Stimulated activated CD8-positive, alpha-beta memory T cell treated with anti-CD3 and anti-CD28 coated beads, Interleukin-2, amount 100 ng/mL, for 1 hour (primary cell): Measurements from ENCODE around the gene CDH15.
"Not testable (repeated sequence)": the region's sequence is repeated elsewhere in the genome, so short reads cannot be mapped to it uniquely, and the experiment has no call there.

Experiments
- DNase-seq, 2 donors: peaks; one replicate each; pipeline ENCODE4 v3.0.0-alpha.2; 2020; ENCODE audit warnings: low read depth in 2 of 2

Gene CDH15

GRCh38 chr16:89172528-89173173, 1.1 kb downstream of the CDH15 start:
- no peak for DNase-seq

DNA sequence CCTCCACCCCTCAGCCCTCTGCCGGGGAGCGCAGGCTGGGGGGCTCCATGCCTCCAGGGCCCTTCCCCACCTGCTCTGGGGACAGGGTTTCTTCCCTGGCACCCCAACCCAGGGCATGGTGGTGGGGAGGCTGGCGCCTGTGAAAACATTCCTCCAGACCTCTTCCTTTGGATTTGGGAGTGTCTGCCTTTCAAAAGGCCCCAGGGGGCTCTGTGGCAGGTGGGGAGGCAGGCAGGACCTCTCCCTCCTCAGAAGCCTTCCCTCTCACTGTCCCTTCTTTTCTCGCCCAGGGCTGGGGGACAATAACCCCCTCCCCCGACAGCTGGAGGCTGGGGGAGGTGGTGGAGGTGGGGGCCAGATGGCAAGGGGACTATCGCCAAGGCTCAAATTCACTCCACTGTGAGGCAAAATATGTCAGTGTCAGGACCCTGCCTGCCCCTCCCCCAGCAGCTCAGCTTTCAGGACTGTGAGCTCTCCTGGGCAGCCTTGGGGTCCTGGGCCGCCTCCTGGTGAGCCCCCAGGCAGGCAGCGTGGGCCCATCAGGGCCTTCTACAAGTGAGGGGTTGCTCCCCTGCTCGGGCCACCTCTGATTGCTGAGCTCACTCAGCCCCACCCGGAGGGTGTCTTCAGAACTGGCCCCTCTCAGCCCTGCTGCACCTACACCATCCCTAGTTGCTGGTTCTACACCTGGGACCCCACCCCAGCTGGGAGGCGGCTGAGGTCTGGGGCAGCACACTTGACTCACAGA, 1.8 kb downstream of the CDH15 start:
- DNase-seq: no peak

DNA sequence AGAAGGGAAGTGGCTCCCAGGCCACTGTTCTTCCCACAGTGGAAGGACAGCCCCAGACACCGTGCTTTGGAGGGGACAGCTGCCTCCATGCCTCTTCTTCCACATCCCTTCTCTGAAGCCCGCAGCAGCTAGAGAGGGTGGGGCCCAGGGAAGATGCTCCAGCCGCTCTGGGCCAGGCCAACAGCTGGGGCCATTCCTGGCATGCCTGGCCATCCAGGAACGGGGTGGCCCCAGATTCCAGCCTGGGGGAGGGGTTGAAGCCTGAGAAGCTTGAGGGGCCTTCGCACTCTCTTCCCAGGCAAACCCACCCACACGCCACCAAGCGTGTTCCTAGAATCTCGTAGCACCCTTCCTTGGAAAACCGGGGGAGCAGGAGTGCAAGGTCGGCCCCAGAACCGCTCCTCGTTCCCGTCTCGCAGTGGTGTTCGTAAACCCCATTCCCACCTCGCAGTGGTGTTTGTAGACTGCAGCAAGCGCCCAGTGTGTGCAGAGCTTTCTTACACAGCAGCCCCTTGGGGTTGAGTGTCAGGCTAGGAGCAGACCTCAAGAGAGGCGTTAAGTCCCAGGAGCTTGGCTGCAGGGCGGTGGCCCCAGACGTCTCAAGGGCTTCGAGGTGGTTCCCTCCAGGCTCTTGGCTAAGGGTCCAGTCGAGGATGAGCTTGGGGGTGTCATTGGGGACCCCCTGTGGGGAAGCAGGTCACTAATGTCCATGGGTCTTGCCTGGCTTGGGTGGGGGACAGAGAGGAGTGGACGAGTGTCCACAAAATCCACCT, 2.7 kb downstream of the CDH15 start:
- DNase-seq: no peak

GRCh38 chr16:89174877-89175276, 3.3 kb downstream of the CDH15 start:
- DNase-seq: no peak

DNA sequence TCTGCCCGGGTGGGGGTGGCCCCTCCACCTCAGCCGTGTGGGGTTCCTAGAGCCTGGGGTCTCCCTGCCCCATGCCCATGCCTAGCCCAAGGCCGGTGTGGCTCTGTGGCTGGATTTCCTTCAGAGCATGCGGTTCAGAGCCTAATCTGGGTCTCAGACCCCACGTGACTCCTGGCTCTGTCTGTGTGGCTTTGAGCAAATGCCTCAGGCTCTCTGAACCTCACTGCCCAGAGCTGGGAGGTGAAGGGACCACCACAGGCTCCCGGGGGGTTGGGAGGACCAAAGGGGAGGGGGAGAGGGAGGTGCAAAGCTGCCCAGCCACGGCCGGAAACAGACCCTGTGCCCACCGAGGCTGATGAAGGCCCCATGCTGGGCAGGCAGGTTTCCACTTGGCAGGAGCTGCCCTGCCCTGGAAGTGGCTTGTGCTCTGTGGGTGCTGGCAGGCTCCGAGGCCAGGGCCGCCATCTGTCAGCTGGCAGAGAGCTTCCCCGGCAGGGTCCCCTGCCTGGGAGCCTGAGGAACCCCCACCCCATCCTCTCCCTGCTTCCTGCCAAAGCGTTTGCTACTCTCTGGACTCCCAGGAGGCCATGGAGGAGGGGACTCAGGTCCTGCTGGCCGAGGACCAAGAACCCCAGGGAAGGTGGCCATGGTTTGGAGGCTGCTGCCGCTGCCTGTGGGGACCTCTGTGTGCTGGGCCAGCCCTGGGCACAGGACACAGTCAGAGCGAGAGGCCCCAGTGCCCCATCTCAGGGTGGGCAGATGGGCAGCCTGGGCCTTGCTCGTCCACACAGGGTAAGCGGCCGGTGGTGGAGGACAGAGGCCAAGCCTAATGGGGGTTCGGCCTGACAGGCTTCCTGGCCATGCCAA, 4.0 kb downstream of the CDH15 start:
- no peak for DNase-seq

GRCh38 chr16:89176147-89176690, 4.7 kb downstream of the CDH15 start:
- no peak for DNase-seq

DNA sequence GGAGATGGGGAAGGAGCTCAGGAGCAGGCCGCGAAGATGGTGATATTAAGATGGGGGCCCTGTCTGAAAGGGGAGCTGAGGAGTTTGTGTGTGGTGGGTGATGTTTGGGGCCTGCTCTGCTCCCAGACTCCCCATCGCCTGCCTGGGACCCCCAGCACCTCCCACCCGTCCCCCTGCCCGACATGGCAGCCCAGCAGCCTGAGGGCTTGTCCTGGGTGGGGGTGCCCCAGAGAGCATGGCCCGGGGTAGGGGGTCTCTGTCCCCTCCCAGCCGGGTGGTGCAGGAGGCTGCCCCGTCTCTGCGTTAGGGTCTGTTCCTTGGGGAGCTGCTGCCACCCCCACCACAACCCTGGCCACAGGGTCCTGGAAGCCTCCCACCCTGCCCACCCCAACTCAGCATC, 5.2 kb downstream of the CDH15 start:
- DNase-seq: no peak

DNA sequence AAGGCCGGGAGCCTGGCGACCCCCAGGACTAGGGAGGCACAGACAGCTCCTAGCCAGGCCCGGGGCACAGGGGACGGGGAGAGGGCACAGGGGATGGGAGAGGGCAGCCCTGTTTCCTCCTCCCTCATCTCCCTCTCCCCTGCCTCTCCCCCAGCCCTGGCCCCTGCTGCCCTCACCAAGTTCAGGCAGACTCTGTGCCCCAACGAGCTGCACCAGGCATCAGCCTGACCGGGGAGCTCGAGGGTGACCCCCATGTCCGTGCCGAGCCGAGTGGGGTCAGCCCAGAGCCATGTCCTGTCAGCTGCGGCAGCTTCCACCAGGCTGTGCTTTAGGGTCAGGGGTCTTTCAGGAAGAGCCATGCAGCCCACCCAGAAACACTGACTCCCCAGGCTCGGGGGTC, 6.0 kb downstream of the CDH15 start:
- no peak for DNase-seq

DNA sequence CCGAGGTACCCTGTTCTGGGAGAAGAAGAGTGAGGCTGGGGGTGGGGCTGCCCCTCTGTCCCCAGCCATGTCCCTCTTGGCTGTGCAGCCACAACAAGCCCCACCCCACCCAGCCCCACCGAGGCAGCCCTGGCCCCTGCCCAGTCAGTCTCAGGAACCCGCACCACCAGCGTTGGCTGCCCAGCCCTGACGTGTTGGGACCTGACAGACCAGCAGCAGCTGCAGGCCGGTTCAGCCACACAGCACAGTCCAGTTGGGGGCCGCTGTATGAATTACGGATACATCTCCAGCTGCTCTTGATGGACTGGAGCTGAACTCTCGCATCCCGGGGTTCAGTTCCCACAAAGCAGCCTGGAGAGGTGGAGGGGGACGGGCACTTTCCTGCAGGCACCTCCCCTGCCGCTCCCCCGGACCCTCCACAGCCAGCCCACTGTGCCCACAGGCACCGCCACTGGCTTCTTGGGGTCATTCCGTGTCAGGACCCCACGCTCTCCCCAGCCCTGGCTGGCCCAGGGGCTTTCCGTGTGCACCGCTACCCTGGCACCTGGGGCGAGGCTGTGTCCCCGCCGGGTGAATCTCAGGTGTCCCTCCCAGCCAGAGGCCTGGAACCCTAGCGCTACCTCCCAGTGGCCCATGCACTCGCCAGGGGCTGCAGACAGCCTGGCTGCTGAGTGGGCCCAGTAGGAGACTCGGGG, 7.1 kb downstream of the CDH15 start:
- no peak for DNase-seq

DNA sequence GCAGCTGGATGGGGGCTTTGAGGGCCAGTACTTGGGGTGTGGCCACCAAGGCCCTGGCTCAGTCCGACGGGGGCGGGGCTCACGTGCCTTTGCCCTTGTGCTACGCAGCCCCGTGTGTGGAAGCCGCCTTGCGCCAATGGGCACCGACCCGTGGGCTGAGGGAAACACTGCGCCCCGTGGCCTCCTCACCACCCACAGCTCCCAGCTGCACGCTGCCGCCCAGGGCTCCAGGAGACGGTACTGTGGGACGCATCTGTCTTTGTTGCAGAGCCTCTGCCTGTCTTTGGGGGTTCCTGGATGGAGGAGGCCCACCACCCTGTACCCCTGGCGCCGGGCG, 7.6 kb downstream of the CDH15 start:
- no peak for DNase-seq

GRCh38 chr16:89179656-89180315, 8.2 kb downstream of the CDH15 start:
- no peak for DNase-seq

GRCh38 chr16:89183463-89183862, 11.9 kb downstream of the CDH15 start:
- DNase-seq: no peak

GRCh38 chr16:89183975-89184676, 12.6 kb downstream of the CDH15 start:
- DNase-seq: no peak

DNA sequence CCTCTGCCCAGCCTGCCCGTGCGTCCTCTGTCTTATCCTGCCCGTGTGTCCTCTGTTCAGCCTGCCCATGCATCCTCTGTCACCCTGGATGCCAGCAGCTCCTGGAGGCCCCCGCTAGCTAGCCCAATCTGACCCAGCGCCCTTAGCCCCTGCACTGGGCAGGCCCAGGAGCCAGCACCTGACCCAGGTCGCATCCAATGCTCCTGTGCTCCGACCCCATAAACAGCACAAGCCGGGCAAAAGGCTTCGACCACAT, 13.1 kb downstream of the CDH15 start:
- no peak for DNase-seq

GRCh38 chr16:89184933-89185794, 13.6 kb downstream of the CDH15 start:
- no peak for DNase-seq

- DNase-seq: not testable (repeated sequence)
These were observed 14.5 kb downstream of the CDH15 start for GRCh38 chr16:89185887-89186592.

DNA sequence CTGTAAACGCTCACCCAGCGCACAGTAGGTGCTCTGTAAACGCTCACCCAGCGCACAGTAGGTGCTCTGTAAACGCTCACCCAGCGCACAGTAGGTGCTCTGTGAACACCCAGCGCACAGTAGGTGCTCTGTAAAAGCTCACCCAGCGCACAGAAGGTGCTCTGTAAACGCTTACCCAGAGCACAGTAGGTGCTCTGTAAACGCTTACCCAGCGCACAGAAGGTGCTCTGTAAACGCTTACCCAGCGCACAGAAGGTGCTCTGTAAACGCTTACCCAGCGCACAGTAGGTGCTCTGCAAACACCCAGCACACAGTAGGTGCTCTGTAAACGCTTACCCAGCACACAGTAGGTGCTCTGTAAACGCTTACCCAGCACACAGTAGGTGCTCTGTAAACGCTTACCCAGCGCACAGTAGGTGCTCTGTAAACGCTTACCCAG, 15.1 kb downstream of the CDH15 start:
- DNase-seq: not testable (repeated sequence)

DNA sequence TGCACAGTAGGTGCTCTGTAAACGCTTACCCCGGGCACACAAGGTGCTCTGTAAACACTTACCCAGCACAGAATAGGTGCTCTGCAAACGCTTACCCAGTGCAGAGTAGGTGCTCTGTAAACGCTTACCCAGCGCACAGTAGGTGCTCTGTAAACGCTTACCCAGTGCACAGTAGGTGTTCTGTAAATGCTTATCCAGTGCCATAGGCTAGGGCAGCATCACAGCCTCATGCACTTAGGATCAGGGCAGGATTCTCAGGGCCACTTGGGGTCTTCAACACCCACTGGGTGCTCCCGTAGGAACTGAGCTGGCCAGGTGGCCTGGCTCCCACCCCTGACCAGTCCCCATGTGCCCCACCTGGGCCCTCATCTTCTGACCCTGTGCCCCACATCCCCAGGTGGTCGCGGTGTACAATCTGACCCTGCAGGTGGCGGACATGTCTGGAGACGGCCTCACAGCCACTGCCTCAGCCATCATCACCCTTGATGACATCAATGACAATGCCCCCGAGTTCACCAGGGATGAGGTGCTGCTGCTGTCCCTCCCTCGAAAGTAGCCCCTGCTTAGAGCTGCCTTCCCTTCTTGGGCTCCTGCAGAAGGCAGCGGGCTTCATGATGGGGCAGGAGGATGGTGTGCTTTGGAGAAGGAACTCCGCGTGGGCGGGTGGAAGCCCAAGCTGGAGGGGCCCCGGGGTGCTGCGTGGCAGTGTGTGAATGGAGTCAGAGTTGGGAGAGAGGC, 15.7 kb downstream of the CDH15 start:
- no peak for DNase-seq
